Middle frontal gyrus (tissue), 1 donor: ENCODE results near the gene LRRC14B.
"Not testable (repeated sequence)": the region's sequence is repeated elsewhere in the genome, so short reads cannot be mapped to it uniquely, and the experiment has no call there.

Source experiments
- DNase-seq: peaks from one replicate; pipeline ENCODE4 v3.0.0-alpha.2; 2015; ENCODE audit warnings: low spot score; ENCODE audit errors: extremely low spot score

The LRRC14B gene

GRCh38 chr5:235527-235926 lies 44.2 kb downstream of the LRRC14B start:
- DNase-seq: not testable (repeated sequence)

GRCh38 chr5:237931-238330 lies 46.6 kb downstream of the LRRC14B start:
- peak; percentile 40 for DNase-seq

- not testable (repeated sequence) for DNase-seq
Observed at GRCh38 chr5:240550-240949, 49.3 kb downstream of the LRRC14B start.

GRCh38 chr5:241045-241669 lies 49.9 kb downstream of the LRRC14B start:
- DNase-seq: not testable (repeated sequence)

GRCh38 chr5:243683-244367 lies 52.5 kb downstream of the LRRC14B start:
- DNase-seq: not testable (repeated sequence)

- not testable (repeated sequence) for DNase-seq
Observed at GRCh38 chr5:245717-246116, 54.4 kb downstream of the LRRC14B start.
